Measurements from ENCODE around the gene GJB2.
"Not testable (repeated sequence)": the region's sequence is repeated elsewhere in the genome, so short reads cannot be mapped to it uniquely, and the experiment has no call there.

GJB2 gene

GRCh38 chr13:20161951-20162300 lies 30.8 kb downstream of the GJB2 start:
- DNase-seq, result no peak

GRCh38 chr13:20161275-20161950 lies 31.3 kb downstream of the GJB2 start:
- no peak for DNase-seq

GRCh38 chr13:20160306-20161274 lies 32.1 kb downstream of the GJB2 start, which contains the start of gene GJA3:
TSS of gene GJA3 (minus strand) at chr13:20161052. CDS start at chr13:20143288, 17,764 bp downstream.
- DNase-seq, result peak; percentile 56

- DNase-seq, result no peak
These were observed 33.0 kb downstream of the GJB2 start for GRCh38 chr13:20159646-20160305.

- no peak for DNase-seq
These were observed 35.5 kb downstream of the GJB2 start for GRCh38 chr13:20157151-20157796.

- no peak for DNase-seq
These were observed 36.0 kb downstream of the GJB2 start for GRCh38 chr13:20156702-20157101.

- DNase-seq, result not testable (repeated sequence)
These were observed 39.4 kb downstream of the GJB2 start for GRCh38 chr13:20153290-20153689.

- DNase-seq, result no peak
These were observed 41.1 kb downstream of the GJB2 start for GRCh38 chr13:20151612-20152011.

GRCh38 chr13:20151016-20151415 lies 41.7 kb downstream of the GJB2 start:
- no peak for DNase-seq

GRCh38 chr13:20150561-20150960 lies 42.2 kb downstream of the GJB2 start:
- no peak for DNase-seq

GRCh38 chr13:20149762-20150161 lies 43.0 kb downstream of the GJB2 start:
- DNase-seq, result no peak

GRCh38 chr13:20148501-20149183 lies 44.1 kb downstream of the GJB2 start:
- DNase-seq, result no peak

- no peak for DNase-seq
These were observed 46.4 kb downstream of the GJB2 start for GRCh38 chr13:20146381-20146780.

GRCh38 chr13:20145521-20145920 lies 47.2 kb downstream of the GJB2 start:
- DNase-seq, result no peak

- no peak for DNase-seq
These were observed 48.4 kb downstream of the GJB2 start for GRCh38 chr13:20144141-20144850.

GRCh38 chr13:20142927-20143480 lies 49.7 kb downstream of the GJB2 start:
- no peak for DNase-seq

GRCh38 chr13:20142023-20142926 lies 50.5 kb downstream of the GJB2 start:
- no peak for DNase-seq

GRCh38 chr13:20141238-20142022 lies 51.3 kb downstream of the GJB2 start:
- no peak for DNase-seq

- no peak for DNase-seq
These were observed 52.3 kb downstream of the GJB2 start for GRCh38 chr13:20140487-20140886.
